ENCODE results near the gene CD58. TPM values are rescaled to one million over a fixed set of nuclear protein-coding genes. Genes with fewer than 3 reads are reported as not detected.

Gene CD58
- total RNA-seq, 1 experiment from 2014 or later = 23.6 TPM

- CTCF ChIA-PET = interaction anchor here (0.7 kb wide), 1 partner anchor 122 kb away, joined by 3 read pairs; no protein-coding TSS in a partner anchor
- Histone ChIP-seq H3K79me2 (ENCODE audit: low read depth) (peaks cover 74% of the 10 kb centered on the region), H3K9me3 (ENCODE audit: insufficient read depth, low read depth) (no peaks in the 10 kb centered on the region), H3K4me3 (no peak overlapping the region), H3K27me3 (ENCODE audit: insufficient read depth, low read depth) (no peaks in the 10 kb centered on the region), H3K36me3 (ENCODE audit: low read depth) (peaks cover 49% of the 10 kb centered on the region), H3K4me2 (no peak overlapping the region), H3K9me2 (ENCODE audit: insufficient read depth) (no peaks in the 10 kb centered on the region), H3F3A (ENCODE audit: insufficient read depth, low read depth) (peaks cover 6% of the 10 kb centered on the region; the same call in 1 of the 2 replicates), H3K4me1 (replicated peaks; ENCODE audit: insufficient read depth) (no peaks in the 10 kb centered on the region), H4K20me1 (ENCODE audit: insufficient read depth) (peaks cover 23% of the 10 kb centered on the region), H3K27ac (no peak overlapping the region), H2AFZ (no peak overlapping the region)
- intact Hi-C loops (cut with micrococcal nuclease; ENCODE audit: unreplicated experiment) = no loop called here
- BruUV-seq (replicated peaks) = no TSS peak
- TF ChIP-seq CTCF (conservative IDR thresholded peaks at IDR 0.05) = no peak
- no peak for TF ChIP-seq EZH2 (IDR thresholded peaks at IDR 0.05; ENCODE audit: low read depth)
- POLR2A ChIA-PET (ENCODE audit: unreplicated experiment) = interaction anchor here (0.6 kb wide), 1 partner anchor 21 kb away, joined by 3 read pairs; no protein-coding TSS in a partner anchor
- no peak for DNase-seq
Observed at GRCh38 chr1:116546354-116546977, 24.4 kb downstream of the CD58 start.

DNA sequence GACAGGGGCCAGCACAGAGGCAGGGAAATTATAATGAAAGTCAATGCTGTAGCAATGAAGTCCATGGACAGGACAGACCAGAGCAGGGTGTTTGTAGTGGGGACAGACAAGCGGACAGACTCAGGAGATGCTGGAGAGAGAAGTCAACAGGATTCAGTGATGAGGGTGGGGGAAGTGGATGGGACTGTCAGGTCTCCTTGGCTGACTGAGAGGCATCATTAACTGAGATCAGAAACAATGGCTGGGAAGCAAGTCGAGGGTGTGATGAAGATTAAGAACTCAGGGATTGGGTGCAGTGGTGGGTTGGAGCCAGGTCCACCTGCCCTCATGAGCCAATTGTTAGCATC is 25.5 kb downstream of the CD58 start:
- ChIA-PET POLR2A (ENCODE audit: unreplicated experiment) (no interaction called here), CTCF (no interaction called here)
- no peak overlapping the region for H2AFZ ChIP-seq
- BruUV-seq (replicated peaks) = no TSS peak
- H3K27me3 ChIP-seq (ENCODE audit: insufficient read depth, low read depth) = no peaks in the 10 kb centered on the region
- peaks cover 52% of the 10 kb centered on the region for H3K36me3 ChIP-seq (ENCODE audit: low read depth)
- DNase-seq = no peak
- TF ChIP-seq CTCF (conservative IDR thresholded peaks at IDR 0.05) (no peak), EZH2 (IDR thresholded peaks at IDR 0.05; ENCODE audit: low read depth) (no peak)
- no peaks in the 10 kb centered on the region for H3K9me3 ChIP-seq (ENCODE audit: insufficient read depth, low read depth)
- no peak overlapping the region for H3K27ac ChIP-seq
- H3K4me3 ChIP-seq = no peak overlapping the region
- H4K20me1 ChIP-seq (ENCODE audit: insufficient read depth) = peaks cover 17% of the 10 kb centered on the region
- no peaks in the 10 kb centered on the region for H3K9me2 ChIP-seq (ENCODE audit: insufficient read depth)
- H3K4me1 ChIP-seq (replicated peaks; ENCODE audit: insufficient read depth) = no peaks in the 10 kb centered on the region
- H3F3A ChIP-seq (ENCODE audit: insufficient read depth, low read depth) = peaks cover 9% of the 10 kb centered on the region; the same call in 1 of the 2 replicates
- intact Hi-C loops (cut with micrococcal nuclease; ENCODE audit: unreplicated experiment) = no loop called here
- H3K79me2 ChIP-seq (ENCODE audit: low read depth) = peaks cover 63% of the 10 kb centered on the region
- H3K4me2 ChIP-seq = no peak overlapping the region

GRCh38 chr1:116544588-116545358 is 26.1 kb downstream of the CD58 start:
- no peak for TF ChIP-seq CTCF (conservative IDR thresholded peaks at IDR 0.05)
- TF ChIP-seq EZH2 (IDR thresholded peaks at IDR 0.05; ENCODE audit: low read depth) = no peak
- intact Hi-C loops (cut with micrococcal nuclease; ENCODE audit: unreplicated experiment) = no loop called here
- Histone ChIP-seq H3K9me3 (ENCODE audit: insufficient read depth, low read depth) (no peaks in the 10 kb centered on the region), H3K4me1 (replicated peaks; ENCODE audit: insufficient read depth) (peaks cover 3% of the 10 kb centered on the region), H3K27me3 (ENCODE audit: insufficient read depth, low read depth) (no peaks in the 10 kb centered on the region), H4K20me1 (ENCODE audit: insufficient read depth) (peaks cover 15% of the 10 kb centered on the region), H3K79me2 (ENCODE audit: low read depth) (peaks cover 57% of the 10 kb centered on the region), H3K27ac (no peak overlapping the region), H3F3A (ENCODE audit: insufficient read depth, low read depth) (peaks cover 15% of the 10 kb centered on the region; the same call in 1 of the 2 replicates), H3K36me3 (ENCODE audit: low read depth) (peaks cover 56% of the 10 kb centered on the region), H3K4me3 (no peak overlapping the region), H3K4me2 (no peak overlapping the region), H3K9me2 (ENCODE audit: insufficient read depth) (no peaks in the 10 kb centered on the region), H2AFZ (no peak overlapping the region)
- ChIA-PET CTCF (no interaction called here), POLR2A (ENCODE audit: unreplicated experiment) (no interaction called here)
- no peak for DNase-seq
- BruUV-seq (replicated peaks) = no TSS peak
